Stimulated activated CD4-positive, alpha-beta T cell treated with anti-CD3 and anti-CD28 coated beads, Interleukin-4, amount 100 ng/mL, for 48 hours (primary cell): Measurements from ENCODE around the gene GUCY1B1.
"Not testable (repeated sequence)": the region's sequence is repeated elsewhere in the genome, so short reads cannot be mapped to it uniquely, and the experiment has no call there.

Experiments
- DNase-seq, 2 donors: peaks; one replicate each; pipeline ENCODE4 v3.0.0-alpha.2; 2020; ENCODE audit warnings: low read depth in 2 of 2

Gene GUCY1B1

GRCh38 chr4:155761916-155762315 is 3.1 kb downstream of the GUCY1B1 start:
- no peak for DNase-seq

- no peak for DNase-seq
These were observed 3.5 kb downstream of the GUCY1B1 start for GRCh38 chr4:155762334-155762733.

DNA sequence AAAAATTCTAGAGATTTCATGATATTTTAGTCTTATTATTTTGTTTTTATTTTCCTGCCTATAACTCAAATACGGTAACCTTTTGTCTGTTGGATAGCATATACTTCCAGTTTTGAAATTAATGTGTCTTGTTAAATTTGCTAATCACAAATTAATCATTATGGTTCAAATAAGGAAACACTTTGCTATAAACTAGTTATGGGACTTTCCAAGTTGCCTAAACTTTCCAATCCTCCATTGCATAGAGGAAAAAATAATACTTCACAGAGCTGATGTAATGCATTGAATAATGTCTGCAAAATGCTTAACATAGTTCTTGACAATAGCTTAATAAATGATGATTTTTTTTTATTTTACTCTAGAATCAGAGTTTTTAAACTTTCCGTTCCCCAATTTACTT is 4.7 kb downstream of the GUCY1B1 start:
- no peak for DNase-seq

GRCh38 chr4:155765149-155765548 is 6.3 kb downstream of the GUCY1B1 start:
- no peak for DNase-seq

GRCh38 chr4:155766622-155767021 is 7.8 kb downstream of the GUCY1B1 start:
- DNase-seq: no peak

- no peak for DNase-seq
These were observed 9.5 kb downstream of the GUCY1B1 start for GRCh38 chr4:155768370-155768769.

GRCh38 chr4:155769090-155769489 is 10.3 kb downstream of the GUCY1B1 start:
- no peak for DNase-seq

- DNase-seq: no peak
These were observed 13.8 kb downstream of the GUCY1B1 start for GRCh38 chr4:155772459-155773195.

DNA sequence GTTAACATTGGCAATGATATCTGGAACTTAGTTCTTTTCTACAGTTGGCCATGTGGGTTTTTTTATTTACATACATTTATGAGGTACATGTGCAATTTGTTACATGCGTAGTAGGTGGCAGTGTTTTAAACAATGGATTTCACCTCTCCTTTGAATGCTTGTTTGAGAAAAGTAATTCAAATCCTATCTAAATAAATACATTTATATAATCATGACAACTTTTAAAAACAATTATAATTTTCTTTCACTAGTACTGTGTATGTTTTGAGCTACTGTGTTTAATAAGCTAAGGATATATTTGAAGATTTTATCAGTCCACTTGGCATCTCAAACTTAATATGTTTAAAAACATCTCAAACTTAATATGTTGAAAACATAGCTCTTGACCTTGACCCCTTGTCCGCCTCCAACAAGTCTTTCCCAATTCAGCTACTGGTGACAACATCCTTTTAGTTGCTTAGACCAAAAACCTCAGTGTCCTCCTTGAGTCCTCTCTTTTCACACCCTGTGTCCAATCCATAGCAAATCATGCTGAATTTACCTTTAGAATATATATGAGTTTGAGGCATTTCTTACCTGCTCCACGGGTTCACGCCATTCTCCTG is 14.5 kb downstream of the GUCY1B1 start:
- no peak for DNase-seq

DNA sequence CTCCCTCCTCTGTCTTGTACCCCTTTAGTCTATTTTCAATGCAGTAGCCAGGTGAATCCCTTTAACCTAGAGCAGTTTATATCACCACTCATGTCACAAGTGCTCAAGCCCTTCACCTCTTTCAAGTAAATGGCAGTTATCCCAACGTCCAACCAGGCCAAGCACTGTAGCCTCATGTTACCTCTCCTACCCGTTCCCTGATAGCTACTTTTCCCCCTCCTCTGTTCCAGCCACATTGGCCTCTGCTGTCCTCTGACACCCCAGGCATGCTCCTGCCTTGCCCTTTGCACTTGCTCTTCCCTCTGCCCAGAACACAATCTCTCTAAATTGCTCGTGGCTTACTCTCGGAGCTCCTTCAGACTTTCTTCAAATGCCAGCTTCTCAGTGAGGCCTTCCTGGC is 15.2 kb downstream of the GUCY1B1 start:
- DNase-seq: no peak

DNA sequence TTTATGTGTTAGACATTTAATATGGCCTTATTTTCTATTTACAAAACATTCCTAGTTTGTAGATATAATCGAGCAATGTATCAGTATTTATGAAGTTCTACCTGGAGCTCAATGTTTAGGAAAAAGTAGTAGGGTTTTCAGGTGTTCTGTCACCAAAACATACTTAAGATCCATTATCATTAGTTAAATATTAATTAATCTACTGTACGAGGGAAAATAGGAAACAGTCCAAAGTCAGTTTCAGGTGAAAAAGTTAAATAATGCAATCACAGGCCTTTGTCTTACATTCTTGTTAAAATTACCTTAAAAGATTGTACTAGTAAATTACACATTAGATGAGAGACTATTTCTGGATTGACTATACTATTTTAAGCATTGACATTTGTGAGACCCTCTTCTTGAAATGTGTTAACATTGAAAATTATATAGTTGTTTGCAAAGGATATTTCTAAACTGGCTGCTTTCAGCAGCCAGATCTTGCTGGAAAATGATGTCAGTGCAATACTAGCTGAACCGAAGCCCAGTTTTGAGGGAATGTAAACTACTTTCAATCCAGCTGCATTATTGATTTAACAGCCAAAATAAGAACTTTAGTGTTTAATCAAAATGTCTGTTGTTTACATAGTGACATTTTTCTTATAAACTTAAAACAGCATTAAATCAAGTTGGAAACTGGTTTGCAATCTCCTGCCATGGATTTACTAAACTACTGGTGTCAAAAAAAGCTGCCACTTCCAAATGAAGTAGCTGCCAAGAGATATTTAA is 19.3 kb downstream of the GUCY1B1 start:
- DNase-seq: no peak

DNA sequence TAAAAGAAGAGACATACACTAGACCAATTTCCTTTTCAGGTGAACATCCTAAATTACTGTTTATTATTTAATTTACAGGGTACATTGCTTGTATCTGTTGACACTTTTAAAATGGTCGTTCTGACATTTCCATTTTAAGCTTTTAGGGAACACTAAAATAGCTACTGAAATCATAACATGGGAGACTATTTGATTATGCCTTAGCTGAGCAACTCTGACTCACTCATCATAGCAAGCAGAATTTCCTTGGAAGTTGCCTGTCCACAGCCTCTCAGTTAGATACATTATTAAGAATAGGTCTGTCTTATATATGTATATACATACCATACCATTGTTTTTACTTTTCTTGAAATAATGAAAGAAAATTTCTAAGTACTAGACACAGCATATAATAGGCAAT is 22.0 kb downstream of the GUCY1B1 start:
- no peak for DNase-seq

GRCh38 chr4:155781249-155781831 is 22.5 kb downstream of the GUCY1B1 start:
- no peak for DNase-seq

GRCh38 chr4:155784637-155785036 is 25.8 kb downstream of the GUCY1B1 start:
- no peak for DNase-seq

- DNase-seq: no peak
These were observed 27.0 kb downstream of the GUCY1B1 start for GRCh38 chr4:155785828-155786227.

GRCh38 chr4:155787113-155787710 is 28.4 kb downstream of the GUCY1B1 start:
- DNase-seq: no peak

- no peak for DNase-seq
These were observed 30.6 kb downstream of the GUCY1B1 start for GRCh38 chr4:155789391-155789790.

DNA sequence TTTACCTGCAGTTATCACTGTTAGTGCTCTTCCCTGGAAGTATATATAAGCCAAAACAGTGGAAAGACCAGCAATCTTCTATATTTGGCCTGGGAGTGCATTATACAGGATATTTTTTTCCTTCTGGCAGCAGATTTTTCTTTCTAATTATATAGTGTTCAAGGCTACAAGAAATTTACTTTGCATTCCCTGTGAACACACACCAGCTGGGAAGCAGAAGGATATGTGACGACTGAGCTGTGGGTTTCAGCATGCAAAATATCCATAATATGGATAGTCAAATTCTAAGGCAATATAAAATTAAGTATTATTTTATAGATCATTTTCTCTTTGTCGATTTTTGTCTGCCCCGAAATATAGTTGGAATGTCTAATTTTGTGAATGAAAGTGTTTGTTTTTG is 31.2 kb downstream of the GUCY1B1 start:
- DNase-seq: no peak

- no peak for DNase-seq
These were observed 35.9 kb downstream of the GUCY1B1 start for GRCh38 chr4:155794589-155795236.

DNA sequence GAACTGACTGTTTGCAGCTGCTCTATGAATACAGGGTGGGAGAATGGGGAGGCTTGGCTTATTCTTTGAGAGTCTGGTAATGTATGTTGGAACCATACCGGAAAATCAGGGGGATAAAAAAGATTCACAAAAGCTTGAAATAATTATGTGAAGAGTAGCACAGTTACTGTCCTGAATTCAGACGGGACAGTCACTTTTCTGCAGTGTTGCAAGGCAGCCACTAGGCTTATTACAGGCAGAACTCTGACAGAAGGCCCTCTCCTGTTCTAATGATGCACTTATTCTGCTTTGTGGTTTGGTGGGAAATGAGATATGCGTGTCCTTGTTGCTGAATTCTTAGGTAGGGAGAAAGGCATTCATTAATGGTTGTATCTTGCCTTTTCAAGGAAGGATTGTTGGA is 37.2 kb downstream of the GUCY1B1 start:
- no peak for DNase-seq

GRCh38 chr4:155797581-155797980 is 38.8 kb downstream of the GUCY1B1 start:
- DNase-seq: not testable (repeated sequence)
